ENCODE measurements around the gene ATXN10.
A peak's percentile ranks its signal among the peaks of the same experiment; 100 is the strongest.

Gene ATXN10

DNA sequence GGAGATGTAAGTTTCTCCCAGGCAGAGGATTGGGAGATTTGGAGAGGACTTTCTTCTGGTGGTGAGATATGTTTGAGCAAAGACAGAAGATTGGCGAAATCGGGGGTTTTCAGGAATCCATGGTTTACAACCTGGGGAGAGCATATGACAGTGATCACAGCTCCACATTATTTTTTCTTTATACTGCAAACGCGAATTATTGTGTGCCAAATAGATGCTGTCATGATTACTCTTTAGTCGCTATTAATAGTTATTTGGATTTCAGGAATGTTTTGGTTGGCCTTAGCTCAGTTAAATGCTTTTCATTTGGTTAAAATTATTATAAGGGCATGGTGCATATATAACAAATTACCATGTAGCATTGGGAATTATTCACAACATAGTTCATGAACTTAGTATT is 15.2 kb downstream of the ATXN10 start:
- H3K4me1 ChIP-seq (ENCODE audit: insufficient read depth, poor library complexity, severe bottlenecking), result peaks cover 47% of the 10 kb centered on the region
- H3K27ac ChIP-seq (ENCODE audit: poor library complexity, severe bottlenecking), result peak overlapping the region; percentile 92
- ATAC-seq (ENCODE audit: low read depth), result no peak
- peaks cover 23% of the 10 kb centered on the region for H3K36me3 ChIP-seq (ENCODE audit: low read depth)
- H3K9me3 ChIP-seq (ENCODE audit: severe bottlenecking), result no peaks in the 10 kb centered on the region
- no peak overlapping the region for H3K4me3 ChIP-seq (ENCODE audit: severe bottlenecking)
- TF ChIP-seq, protein P1, sequence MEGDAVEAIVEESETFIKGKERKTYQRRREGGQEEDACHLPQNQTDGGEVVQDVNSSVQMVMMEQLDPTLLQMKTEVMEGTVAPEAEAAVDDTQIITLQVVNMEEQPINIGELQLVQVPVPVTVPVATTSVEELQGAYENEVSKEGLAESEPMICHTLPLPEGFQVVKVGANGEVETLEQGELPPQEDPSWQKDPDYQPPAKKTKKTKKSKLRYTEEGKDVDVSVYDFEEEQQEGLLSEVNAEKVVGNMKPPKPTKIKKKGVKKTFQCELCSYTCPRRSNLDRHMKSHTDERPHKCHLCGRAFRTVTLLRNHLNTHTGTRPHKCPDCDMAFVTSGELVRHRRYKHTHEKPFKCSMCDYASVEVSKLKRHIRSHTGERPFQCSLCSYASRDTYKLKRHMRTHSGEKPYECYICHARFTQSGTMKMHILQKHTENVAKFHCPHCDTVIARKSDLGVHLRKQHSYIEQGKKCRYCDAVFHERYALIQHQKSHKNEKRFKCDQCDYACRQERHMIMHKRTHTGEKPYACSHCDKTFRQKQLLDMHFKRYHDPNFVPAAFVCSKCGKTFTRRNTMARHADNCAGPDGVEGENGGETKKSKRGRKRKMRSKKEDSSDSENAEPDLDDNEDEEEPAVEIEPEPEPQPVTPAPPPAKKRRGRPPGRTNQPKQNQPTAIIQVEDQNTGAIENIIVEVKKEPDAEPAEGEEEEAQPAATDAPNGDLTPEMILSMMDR (IDR thresholded peaks at IDR 0.05; ENCODE audit: poor library complexity, severe bottlenecking), result no peak
- H3K27me3 ChIP-seq (ENCODE audit: insufficient read depth, poor library complexity, severe bottlenecking), result no peaks in the 10 kb centered on the region
- no peak for DNase-seq (ENCODE audit: low spot score)

DNA sequence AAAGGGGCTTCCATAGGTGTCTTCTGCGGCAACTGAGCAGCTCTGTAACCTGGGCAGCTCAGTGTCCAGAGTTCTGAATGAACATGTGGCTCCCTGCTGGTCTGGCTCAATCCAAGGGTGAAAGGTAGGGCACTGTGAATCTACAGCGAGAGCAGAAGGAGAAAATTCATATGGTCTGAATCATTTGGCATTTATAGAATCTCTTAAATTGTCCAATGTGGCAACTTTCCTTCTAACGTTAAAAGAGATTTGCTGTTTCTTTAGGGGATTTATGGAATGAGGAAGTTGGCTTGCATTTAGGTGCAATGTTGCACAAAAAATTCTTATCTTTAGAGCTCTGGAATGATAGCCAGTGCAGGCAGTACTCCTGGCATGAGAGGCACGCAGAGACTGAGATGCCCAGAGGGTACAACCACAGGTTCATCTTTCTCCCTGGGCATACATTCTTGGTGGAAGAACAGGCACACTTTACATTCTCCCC is 17.0 kb downstream of the ATXN10 start:
- TF ChIP-seq, protein P1 (IDR thresholded peaks at IDR 0.05; ENCODE audit: poor library complexity, severe bottlenecking), result no peak
- DNase-seq (ENCODE audit: low spot score), result peak; percentile 80
- peaks cover 56% of the 10 kb centered on the region for H3K4me1 ChIP-seq (ENCODE audit: insufficient read depth, poor library complexity, severe bottlenecking)
- peaks cover 41% of the 10 kb centered on the region for H3K36me3 ChIP-seq (ENCODE audit: low read depth)
- peak overlapping the region; percentile 92 for H3K27ac ChIP-seq (ENCODE audit: poor library complexity, severe bottlenecking)
- H3K27me3 ChIP-seq (ENCODE audit: insufficient read depth, poor library complexity, severe bottlenecking), result no peaks in the 10 kb centered on the region
- H3K9me3 ChIP-seq (ENCODE audit: severe bottlenecking), result no peaks in the 10 kb centered on the region
- ATAC-seq (ENCODE audit: low read depth), result peak; percentile 93
- H3K4me3 ChIP-seq (ENCODE audit: severe bottlenecking), result no peak overlapping the region

DNA sequence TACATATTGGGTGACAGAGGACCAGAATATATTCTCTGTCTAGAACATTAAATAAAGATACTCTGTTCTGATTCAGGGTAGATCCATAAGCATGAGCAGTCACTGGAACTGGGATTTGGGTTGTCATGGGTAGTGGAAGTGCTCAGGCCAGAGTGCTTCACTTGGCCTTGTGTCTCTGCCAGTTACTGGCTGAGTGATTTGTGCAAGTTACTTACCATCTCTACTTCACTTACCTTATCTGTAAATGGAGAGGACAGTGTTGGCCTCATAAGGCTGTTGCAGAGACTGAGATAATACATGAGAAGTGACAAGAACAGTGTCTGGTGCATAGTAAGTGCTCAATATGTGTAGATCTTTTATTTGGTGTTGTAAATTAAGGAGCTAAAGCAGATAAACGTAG is 17.6 kb downstream of the ATXN10 start:
- H3K4me1 ChIP-seq (ENCODE audit: insufficient read depth, poor library complexity, severe bottlenecking), result peaks cover 56% of the 10 kb centered on the region
- H3K27me3 ChIP-seq (ENCODE audit: insufficient read depth, poor library complexity, severe bottlenecking), result no peaks in the 10 kb centered on the region
- ATAC-seq (ENCODE audit: low read depth), result no peak
- TF ChIP-seq, protein P1 (IDR thresholded peaks at IDR 0.05; ENCODE audit: poor library complexity, severe bottlenecking), result no peak
- H3K36me3 ChIP-seq (ENCODE audit: low read depth), result peaks cover 47% of the 10 kb centered on the region
- no peak for DNase-seq (ENCODE audit: low spot score)
- no peaks in the 10 kb centered on the region for H3K9me3 ChIP-seq (ENCODE audit: severe bottlenecking)
- peak overlapping the region; percentile 92 for H3K27ac ChIP-seq (ENCODE audit: poor library complexity, severe bottlenecking)
- H3K4me3 ChIP-seq (ENCODE audit: severe bottlenecking), result no peak overlapping the region

DNA sequence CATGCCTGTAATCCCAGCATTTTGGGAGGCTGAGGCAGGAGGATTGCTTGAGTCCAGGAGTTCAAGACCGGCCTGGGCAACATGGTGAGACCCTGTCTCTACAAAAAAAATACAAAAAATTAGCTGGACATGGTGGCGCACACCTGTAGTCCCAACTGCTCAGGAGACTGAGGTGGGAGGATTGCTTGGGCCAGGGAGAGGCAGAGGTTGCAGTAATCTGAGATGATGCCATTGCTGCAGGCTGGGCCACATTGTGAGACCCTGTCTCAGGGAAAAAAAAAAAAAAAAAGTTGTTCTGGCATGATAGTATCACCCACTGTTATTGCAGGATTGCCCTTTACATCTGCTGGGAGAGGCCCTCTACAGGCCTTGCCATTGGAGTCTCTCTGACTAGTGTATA is 18.4 kb downstream of the ATXN10 start:
- peak overlapping the region; percentile 92 for H3K27ac ChIP-seq (ENCODE audit: poor library complexity, severe bottlenecking)
- no peak overlapping the region for H3K4me3 ChIP-seq (ENCODE audit: severe bottlenecking)
- ATAC-seq (ENCODE audit: low read depth), result no peak
- peaks cover 50% of the 10 kb centered on the region for H3K4me1 ChIP-seq (ENCODE audit: insufficient read depth, poor library complexity, severe bottlenecking)
- DNase-seq (ENCODE audit: low spot score), result no peak
- H3K36me3 ChIP-seq (ENCODE audit: low read depth), result peaks cover 50% of the 10 kb centered on the region
- no peaks in the 10 kb centered on the region for H3K27me3 ChIP-seq (ENCODE audit: insufficient read depth, poor library complexity, severe bottlenecking)
- TF ChIP-seq, protein P1 (IDR thresholded peaks at IDR 0.05; ENCODE audit: poor library complexity, severe bottlenecking), result no peak
- no peaks in the 10 kb centered on the region for H3K9me3 ChIP-seq (ENCODE audit: severe bottlenecking)

DNA sequence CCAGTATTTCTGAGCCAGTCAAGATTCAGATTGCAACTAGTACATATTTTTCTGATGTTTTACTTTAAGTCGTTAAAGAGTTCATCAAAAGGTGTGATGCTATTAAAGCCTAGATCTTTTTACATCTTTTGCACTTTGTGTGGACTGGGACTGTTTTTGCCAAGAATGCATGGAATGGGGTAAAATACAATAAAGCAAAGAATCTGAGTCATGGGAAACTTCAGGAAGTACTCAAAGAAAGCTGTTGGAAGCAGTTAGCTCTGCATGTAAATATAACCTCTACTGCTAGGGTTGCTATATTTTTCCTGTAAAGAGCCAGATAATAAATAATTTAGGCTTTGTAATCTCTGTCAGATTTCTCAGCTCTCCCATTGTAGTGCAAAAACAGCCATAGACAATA is 20.9 kb downstream of the ATXN10 start:
- DNase-seq (ENCODE audit: low spot score) (no peak), ATAC-seq (ENCODE audit: low read depth) (no peak)
- Histone ChIP-seq H3K4me3 (ENCODE audit: severe bottlenecking) (no peak overlapping the region), H3K27me3 (ENCODE audit: insufficient read depth, poor library complexity, severe bottlenecking) (no peaks in the 10 kb centered on the region), H3K4me1 (ENCODE audit: insufficient read depth, poor library complexity, severe bottlenecking) (peaks cover 33% of the 10 kb centered on the region), H3K36me3 (ENCODE audit: low read depth) (peaks cover 59% of the 10 kb centered on the region), H3K9me3 (ENCODE audit: severe bottlenecking) (no peaks in the 10 kb centered on the region), H3K27ac (ENCODE audit: poor library complexity, severe bottlenecking) (peak overlapping the region; percentile 92)
- TF ChIP-seq, protein P1 (IDR thresholded peaks at IDR 0.05; ENCODE audit: poor library complexity, severe bottlenecking), result no peak

All from RWPE2 (cell line).